Activated naive CD4-positive, alpha-beta T cell treated with anti-CD3 and anti-CD28 coated beads for 36 hours (primary cell): Measurements from ENCODE around the gene FBXL2. TPM values are rescaled to one million over a fixed set of nuclear protein-coding genes. Genes with fewer than 3 reads are reported as not detected.
A peak's percentile ranks its signal among the peaks of the same experiment; 100 is the strongest.
"Not testable (repeated sequence)": the region's sequence is repeated elsewhere in the genome, so short reads cannot be mapped to it uniquely, and the experiment has no call there.

ENCODE experiments used
- CTCF ChIA-PET: fragments of 350-600 bp; sonication (Branson Sonifier 250); formaldehyde crosslinking; loops from one replicate; lab custom pipeline; 2021; ENCODE audit warnings: antibody characterized with exemption; lab: Charles Lee
- DNase-seq: peaks from one replicate; pipeline ENCODE4 v3.0.0-alpha.2; 2020
- H3K27ac Mint-ChIP-seq: one replicate; pipeline ENCODE4 v1.8.0; 2021; ENCODE audit warnings: mild to moderate bottlenecking, mixed read lengths
- H3K27me3 Mint-ChIP-seq: one replicate; pipeline ENCODE4 v1.8.0; 2021; ENCODE audit warnings: low read depth, mixed read lengths
- H3K36me3 Mint-ChIP-seq: one replicate; pipeline ENCODE4 v1.8.0; 2021; ENCODE audit warnings: low read depth, mixed read lengths
- H3K4me1 Mint-ChIP-seq: one replicate; pipeline ENCODE4 v1.8.0; 2021; ENCODE audit warnings: low read depth, mixed read lengths
- H3K4me3 Mint-ChIP-seq: one replicate; pipeline ENCODE4 v1.8.0; 2021; ENCODE audit warnings: mild to moderate bottlenecking, moderate library complexity, mixed read lengths
- H3K9me3 Mint-ChIP-seq: one replicate; pipeline ENCODE4 v1.8.0; 2021; ENCODE audit warnings: mixed read lengths
- intact Hi-C: fragments of 100-400 bp; cut with micrococcal nuclease; formaldehyde crosslinking; loops from one replicate; pipeline ENCODE4 v1.15.1; 2023
- total RNA-seq, 2 experiments: library from RNA; stranded (reverse); gene quantifications; one replicate each; pipeline ENCODE4 v1.2.3, GENCODE V29; 2021

The FBXL2 gene
- total RNA-seq, 2 experiments from 2014 or later = not detected

DNA sequence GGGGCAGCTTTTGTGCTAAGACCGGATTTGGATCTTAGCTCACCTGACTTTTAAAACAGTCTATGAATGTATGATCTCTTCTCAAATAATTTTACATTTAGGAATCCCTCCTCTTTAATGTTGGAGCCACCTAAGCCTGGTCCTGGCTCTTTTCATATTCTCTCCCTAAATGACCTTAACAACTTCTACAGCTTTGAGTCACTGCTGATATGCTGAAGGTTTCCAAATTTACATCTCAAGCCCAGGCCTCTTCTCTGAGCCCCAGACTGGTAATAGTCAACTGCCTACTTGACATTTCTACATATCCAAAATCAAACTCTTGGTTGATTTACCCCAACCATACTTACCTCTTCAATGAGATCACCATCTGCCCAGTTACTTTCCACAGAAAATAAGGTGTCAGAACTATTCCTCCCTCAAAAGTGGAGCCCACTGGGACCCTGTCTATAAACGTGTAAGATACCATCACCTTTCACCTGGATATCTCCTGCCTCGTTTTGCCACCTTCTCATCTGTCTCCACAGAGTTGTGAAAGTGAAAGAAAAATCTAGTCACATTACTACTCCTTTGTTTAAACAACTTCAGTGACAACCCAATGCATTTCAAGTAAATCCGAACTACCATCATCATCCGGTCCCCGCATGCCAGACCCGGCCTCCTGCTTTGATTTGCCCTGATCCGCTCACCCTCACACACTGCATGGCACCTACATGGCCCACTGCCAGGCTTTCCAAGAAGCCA is 114.2 kb downstream of the FBXL2 start:
- intact Hi-C loops = no loop called here
- H3K9me3 Mint-ChIP-seq = no peaks in the 10 kb centered on the region
- H3K36me3 Mint-ChIP-seq = peaks cover 38% of the 10 kb centered on the region

DNA sequence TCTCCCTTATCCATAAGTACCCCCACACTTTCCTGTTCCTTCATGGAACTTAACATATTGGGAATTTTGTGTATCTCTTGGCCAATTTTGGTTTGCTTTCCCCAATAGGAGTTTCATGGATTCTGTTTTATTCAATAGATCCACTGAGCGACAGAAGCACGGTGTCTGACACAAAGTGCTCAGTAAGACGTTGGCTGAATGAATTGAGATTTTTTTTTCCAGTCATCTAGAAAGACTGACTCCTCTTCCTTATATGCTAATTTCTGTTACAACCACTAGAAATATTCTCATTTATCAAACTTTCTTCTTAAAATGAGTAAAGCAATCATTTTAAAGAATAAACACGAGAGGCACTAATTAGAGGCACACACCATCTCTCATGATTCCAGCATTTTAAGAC is 114.9 kb downstream of the FBXL2 start:
- Mint-ChIP-seq H3K36me3 (peaks cover 39% of the 10 kb centered on the region), H3K4me1 (peaks cover 11% of the 10 kb centered on the region), H3K9me3 (no peaks in the 10 kb centered on the region), H3K27me3 (no peaks in the 10 kb centered on the region), H3K4me3 (no peak overlapping the region), H3K27ac (peak overlapping the region; percentile 59)
- intact Hi-C loops = no loop called here
- DNase-seq = no peak
- CTCF ChIA-PET = no interaction called here

More for the DNA sequence above, 114.2 kb downstream of the FBXL2 start:
- H3K27ac Mint-ChIP-seq = peak overlapping the region; percentile 59
- no peak for DNase-seq
- CTCF ChIA-PET = interaction anchor here (0.5 to 3.1 kb wide), 2 partner anchors 10 to 18 kb away, joined by 3 to 9 read pairs; no protein-coding TSS in a partner anchor
- H3K4me3 Mint-ChIP-seq = no peak overlapping the region
- H3K4me1 Mint-ChIP-seq = peaks cover 12% of the 10 kb centered on the region
- no peaks in the 10 kb centered on the region for H3K27me3 Mint-ChIP-seq

DNA sequence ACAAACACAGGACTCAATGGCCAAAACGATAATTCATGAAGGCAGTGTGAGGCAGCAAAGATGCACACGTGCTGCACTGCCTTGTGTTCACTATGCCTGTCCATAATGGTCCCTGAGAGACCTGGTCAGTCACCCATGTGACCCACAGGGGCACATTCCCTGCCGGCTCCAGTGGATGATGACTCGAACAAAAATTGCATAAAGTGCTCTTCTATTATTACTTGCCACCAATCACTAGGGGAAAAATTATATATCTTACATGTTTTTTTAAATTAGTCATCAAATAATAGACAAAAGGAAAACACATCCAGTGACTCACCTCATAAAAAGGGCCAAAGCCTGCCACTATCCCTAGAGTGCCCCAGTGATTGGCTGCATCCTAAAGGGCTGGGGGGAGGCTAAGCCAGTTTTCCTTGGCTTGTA is 115.5 kb downstream of the FBXL2 start:
- intact Hi-C loops = no loop called here
- peaks cover 11% of the 10 kb centered on the region for H3K4me1 Mint-ChIP-seq
- peak overlapping the region; percentile 59 for H3K27ac Mint-ChIP-seq
- H3K36me3 Mint-ChIP-seq = peaks cover 37% of the 10 kb centered on the region
- CTCF ChIA-PET = no interaction called here
- no peaks in the 10 kb centered on the region for H3K27me3 Mint-ChIP-seq
- H3K9me3 Mint-ChIP-seq = no peaks in the 10 kb centered on the region
- no peak overlapping the region for H3K4me3 Mint-ChIP-seq
- no peak for DNase-seq

DNA sequence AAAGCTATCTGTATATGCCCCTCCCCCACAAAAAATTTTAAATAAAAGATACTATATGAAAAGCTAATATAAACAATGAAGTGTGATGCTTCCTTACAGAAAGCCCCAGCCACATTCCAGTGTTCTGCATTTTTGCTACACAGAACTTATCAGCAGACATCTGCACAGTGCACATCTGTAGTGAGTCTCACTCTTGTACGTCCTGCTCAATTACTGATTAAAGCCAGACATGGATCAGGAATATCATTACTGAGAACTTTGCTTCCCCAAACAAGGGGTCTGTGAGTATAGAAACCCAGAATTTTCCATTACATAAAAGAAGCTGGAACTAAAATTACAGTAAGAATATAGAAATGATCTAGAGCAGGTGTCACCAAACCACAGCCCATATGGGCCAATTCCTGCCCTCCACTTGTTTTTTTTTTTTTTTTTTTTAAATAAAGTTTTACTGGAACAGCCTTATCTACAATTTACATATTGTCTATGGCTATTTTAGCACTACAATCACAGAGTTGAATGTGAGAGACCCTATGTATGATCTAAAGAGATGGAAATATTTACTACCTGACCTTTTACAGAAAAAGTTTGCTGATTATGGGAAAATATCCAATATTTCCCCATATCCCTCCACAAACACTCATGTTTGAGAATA is 117.3 kb downstream of the FBXL2 start:
- no peak for DNase-seq
- peaks cover 11% of the 10 kb centered on the region for H3K4me1 Mint-ChIP-seq
- peaks cover 42% of the 10 kb centered on the region for H3K36me3 Mint-ChIP-seq
- no peaks in the 10 kb centered on the region for H3K9me3 Mint-ChIP-seq
- H3K27ac Mint-ChIP-seq = no peak overlapping the region
- intact Hi-C loops = no loop called here
- no peaks in the 10 kb centered on the region for H3K27me3 Mint-ChIP-seq
- CTCF ChIA-PET = interaction anchor here (0.7 kb wide), 2 partner anchors 21 to 263 kb away, joined by 3 to 4 read pairs; no protein-coding TSS in a partner anchor
- no peak overlapping the region for H3K4me3 Mint-ChIP-seq

DNA sequence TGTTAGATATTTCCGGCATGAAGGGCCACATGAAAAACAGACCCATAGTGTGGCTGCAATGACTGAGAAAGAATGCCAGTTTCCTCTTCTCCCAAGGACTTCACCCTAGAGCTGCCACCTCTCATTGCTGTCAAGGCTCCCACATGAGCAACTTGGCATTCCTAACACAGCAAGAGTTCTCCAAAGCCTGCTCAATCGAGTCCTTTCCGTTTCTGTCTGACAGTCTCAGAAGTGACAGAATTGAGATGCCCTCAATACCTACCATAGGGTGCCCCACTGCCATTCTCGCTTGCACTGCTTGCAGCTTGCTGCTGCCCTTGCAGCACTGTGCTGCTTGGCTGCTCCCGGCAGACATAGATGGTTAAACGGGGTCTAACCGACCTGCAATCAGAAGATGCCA is 118.7 kb downstream of the FBXL2 start:
- Mint-ChIP-seq H3K27ac (no peak overlapping the region), H3K4me3 (no peak overlapping the region), H3K4me1 (peaks cover 11% of the 10 kb centered on the region), H3K36me3 (peaks cover 42% of the 10 kb centered on the region), H3K27me3 (no peaks in the 10 kb centered on the region), H3K9me3 (no peaks in the 10 kb centered on the region)
- CTCF ChIA-PET = interaction anchor here (0.6 kb wide), 1 partner anchor 44 kb away, joined by 4 read pairs; the partner anchor contains the start of gene UBP1
- intact Hi-C loops = no loop called here
- DNase-seq = no peak

DNA sequence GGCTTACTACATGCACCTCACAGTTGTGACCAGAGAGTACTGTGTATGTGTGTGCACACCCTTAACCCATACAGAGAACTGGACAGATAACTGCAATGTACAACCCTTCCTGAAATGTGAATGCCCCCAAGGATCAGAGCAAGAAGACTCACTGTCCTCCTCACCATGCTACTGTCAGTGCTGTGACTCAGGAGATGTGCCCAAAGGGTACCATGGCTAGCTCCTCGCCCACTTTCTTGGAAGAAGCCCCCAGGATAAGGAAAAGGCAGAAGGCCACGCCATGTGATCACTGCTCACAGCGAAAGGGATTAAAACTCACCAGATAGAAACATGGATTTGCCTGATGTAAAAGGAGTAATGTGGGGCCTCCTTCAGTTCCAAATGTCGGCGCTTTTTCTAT is 121.2 kb downstream of the FBXL2 start:
- intact Hi-C loops = no loop called here
- no peak for DNase-seq
- H3K4me1 Mint-ChIP-seq = no peaks in the 10 kb centered on the region
- CTCF ChIA-PET = interaction anchor here (0.9 kb wide), 1 partner anchor 26 kb away, joined by 4 read pairs; no protein-coding TSS in a partner anchor
- H3K27me3 Mint-ChIP-seq = no peaks in the 10 kb centered on the region
- no peak overlapping the region for H3K4me3 Mint-ChIP-seq
- H3K36me3 Mint-ChIP-seq = peaks cover 41% of the 10 kb centered on the region
- no peak overlapping the region for H3K27ac Mint-ChIP-seq
- H3K9me3 Mint-ChIP-seq = no peaks in the 10 kb centered on the region

DNA sequence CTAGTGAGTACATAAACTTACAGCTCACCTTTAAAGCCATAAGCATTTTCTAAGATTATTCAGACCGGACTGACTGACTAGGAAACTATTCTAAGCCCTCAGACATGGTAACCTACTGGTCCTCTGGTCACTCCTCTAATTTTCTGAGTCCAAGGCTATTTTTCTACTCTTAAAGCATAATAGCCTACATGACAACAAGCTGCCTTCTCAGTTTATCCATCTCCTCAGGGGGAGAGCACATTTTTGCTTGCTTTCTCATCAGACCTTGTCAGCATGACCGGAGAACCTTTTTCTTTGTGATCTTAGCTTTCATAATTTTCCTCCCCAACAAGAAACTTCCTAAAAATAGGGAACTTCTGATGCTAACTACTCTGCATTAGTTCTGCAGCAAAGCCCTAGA is 124.5 kb downstream of the FBXL2 start:
- Mint-ChIP-seq H3K4me3 (no peak overlapping the region), H3K36me3 (peaks cover 35% of the 10 kb centered on the region), H3K27me3 (no peaks in the 10 kb centered on the region), H3K9me3 (no peaks in the 10 kb centered on the region), H3K4me1 (no peaks in the 10 kb centered on the region), H3K27ac (no peak overlapping the region)
- no peak for DNase-seq
- intact Hi-C loops = no loop called here
- CTCF ChIA-PET = interaction anchor here (0.6 to 1.3 kb wide), 3 partner anchors 19 to 272 kb away, joined by 3 to 4 read pairs (median 3); no protein-coding TSS in a partner anchor

DNA sequence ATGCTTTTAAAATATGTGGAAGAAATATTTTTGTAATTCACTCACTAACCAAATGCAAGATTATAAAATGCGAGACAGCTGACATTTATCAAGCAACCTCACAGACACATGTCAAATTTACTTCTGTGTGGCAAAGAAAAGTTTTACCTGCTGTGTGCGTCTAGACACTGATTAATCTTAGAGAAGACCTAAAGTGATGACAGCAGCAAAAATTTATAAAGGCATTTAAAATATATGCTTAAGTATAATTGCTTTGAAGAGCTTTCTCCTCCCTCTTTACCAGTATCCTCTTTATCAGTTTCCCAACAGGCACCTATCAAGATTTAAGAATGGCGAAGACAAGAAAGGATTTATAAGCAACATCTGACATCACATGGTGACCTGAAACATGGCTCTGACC is 125.7 kb downstream of the FBXL2 start:
- no peaks in the 10 kb centered on the region for H3K9me3 Mint-ChIP-seq
- CTCF ChIA-PET = interaction anchor here (0.6 kb wide), 1 partner anchor 102 kb away, joined by 3 read pairs; no protein-coding TSS in a partner anchor
- intact Hi-C loops = no loop called here
- H3K4me1 Mint-ChIP-seq = no peaks in the 10 kb centered on the region
- peaks cover 36% of the 10 kb centered on the region for H3K36me3 Mint-ChIP-seq
- H3K27ac Mint-ChIP-seq = no peak overlapping the region
- no peak for DNase-seq
- H3K27me3 Mint-ChIP-seq = no peaks in the 10 kb centered on the region
- no peak overlapping the region for H3K4me3 Mint-ChIP-seq

DNA sequence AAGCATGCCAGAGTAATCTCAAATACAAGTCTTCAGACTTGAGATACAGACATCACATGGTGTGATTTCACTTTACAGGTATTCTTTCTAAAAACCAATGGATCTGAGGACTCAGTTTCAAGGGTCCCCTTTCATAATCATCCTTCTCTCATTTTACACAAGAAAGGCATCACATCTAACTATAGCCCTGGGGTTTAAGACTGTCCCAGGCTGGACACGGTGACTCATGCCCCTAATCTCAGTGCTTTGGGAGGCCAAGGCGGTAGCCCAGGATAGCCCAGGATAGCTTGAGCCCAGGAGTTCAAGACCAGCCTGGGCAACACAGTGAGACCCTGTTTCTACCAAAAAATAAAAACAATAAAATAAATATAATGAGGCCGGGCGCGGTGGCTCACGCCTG is 126.5 kb downstream of the FBXL2 start:
- intact Hi-C loops = no loop called here
- CTCF ChIA-PET = interaction anchor here (0.6 kb wide), 1 partner anchor 103 kb away, joined by 3 read pairs; no protein-coding TSS in a partner anchor
- H3K4me1 Mint-ChIP-seq = no peaks in the 10 kb centered on the region

DNA sequence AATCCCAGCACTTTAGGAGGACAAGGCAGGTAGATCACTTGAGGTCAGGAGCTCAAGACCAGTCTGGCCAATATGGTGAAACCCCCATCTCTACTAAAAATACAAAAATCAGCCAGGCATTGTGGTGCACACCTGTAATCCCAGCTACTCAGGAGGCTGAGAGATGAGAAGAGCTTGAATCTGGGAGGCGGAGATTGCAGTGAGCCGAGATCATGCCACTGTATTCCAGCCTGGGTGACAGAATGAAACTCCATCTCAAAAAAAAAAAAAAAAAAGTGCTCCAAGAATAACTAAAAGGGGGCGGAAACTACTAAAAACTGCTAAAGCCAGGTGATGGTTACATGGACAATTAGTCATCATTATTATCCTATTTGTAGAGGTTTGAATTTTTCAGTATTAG is 133.6 kb downstream of the FBXL2 start:
- H3K27me3 Mint-ChIP-seq, H3K27ac Mint-ChIP-seq, H3K4me1 Mint-ChIP-seq, H3K4me3 Mint-ChIP-seq, H3K9me3 Mint-ChIP-seq, intact Hi-C loops, CTCF ChIA-PET, DNase-seq: not testable (repeated sequence)
- peaks cover 35% of the 10 kb centered on the region for H3K36me3 Mint-ChIP-seq

More for the DNA sequence above, 126.5 kb downstream of the FBXL2 start:
- Mint-ChIP-seq H3K27me3 (no peaks in the 10 kb centered on the region), H3K27ac (no peak overlapping the region), H3K9me3 (no peaks in the 10 kb centered on the region), H3K4me3 (no peak overlapping the region), H3K36me3 (peaks cover 35% of the 10 kb centered on the region)
- no peak for DNase-seq

DNA sequence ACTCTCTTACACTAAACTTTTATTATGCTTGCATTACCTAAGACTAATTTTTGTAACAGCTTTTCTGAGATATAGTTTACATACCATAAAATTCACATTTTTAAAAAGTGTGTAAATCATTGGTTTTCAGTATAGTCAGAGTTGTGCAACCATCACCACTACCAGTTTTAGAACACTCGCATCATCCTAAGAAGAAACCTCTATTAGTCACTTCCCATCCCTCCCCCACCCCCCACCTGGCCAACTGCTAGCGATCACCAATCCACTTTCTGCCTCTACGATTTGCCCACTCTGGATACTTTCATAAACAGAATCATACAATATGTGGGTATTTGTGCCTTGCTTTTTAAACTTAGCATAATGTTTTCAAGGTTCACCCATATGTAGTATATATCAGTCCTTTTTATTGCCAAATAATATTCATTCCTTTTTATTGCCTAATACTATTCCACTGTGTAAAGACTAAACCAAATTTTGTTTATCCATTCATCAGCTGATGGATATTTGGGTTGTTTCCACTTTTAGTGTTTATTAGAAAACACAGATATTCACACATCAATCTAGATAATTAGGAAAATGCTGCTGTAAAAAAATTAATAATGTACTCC is 139.9 kb downstream of the FBXL2 start:
- peak; percentile 61 for DNase-seq
- Mint-ChIP-seq H3K27me3 (no peaks in the 10 kb centered on the region), H3K27ac (peak overlapping the region; percentile 70), H3K4me3 (no peak overlapping the region), H3K4me1 (peaks cover 17% of the 10 kb centered on the region), H3K9me3 (no peaks in the 10 kb centered on the region), H3K36me3 (peaks cover 36% of the 10 kb centered on the region)
- intact Hi-C loops = loop anchor here (1.0 kb wide), 1 partner anchor 23 kb away; the partner anchor contains the start of gene UBP1
- CTCF ChIA-PET = no interaction called here

DNA sequence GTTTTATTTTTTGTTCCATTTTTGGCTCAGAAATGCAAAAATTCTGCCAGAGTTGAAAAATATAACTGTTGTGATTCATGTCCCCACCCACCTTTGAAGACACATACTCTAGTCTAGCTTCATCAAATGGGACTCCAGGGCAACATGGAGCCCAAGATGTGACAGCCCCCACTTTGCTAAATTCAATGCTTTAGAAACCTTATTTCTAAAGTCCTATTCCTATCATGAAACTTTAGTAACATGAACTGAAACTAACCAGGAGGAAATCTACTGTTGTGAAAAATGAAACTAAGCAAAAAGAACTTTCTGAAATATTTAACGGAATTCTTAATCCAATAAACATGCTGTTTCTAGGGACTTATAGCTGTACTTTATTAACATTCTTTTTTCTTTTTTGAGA is 142.7 kb downstream of the FBXL2 start:
- Mint-ChIP-seq H3K4me1 (peaks cover 17% of the 10 kb centered on the region), H3K9me3 (no peaks in the 10 kb centered on the region), H3K36me3 (peaks cover 45% of the 10 kb centered on the region), H3K4me3 (no peak overlapping the region), H3K27me3 (no peaks in the 10 kb centered on the region), H3K27ac (no peak overlapping the region)
- intact Hi-C loops = no loop called here
- no peak for DNase-seq
- CTCF ChIA-PET = interaction anchor here (0.7 kb wide), 1 partner anchor 14 kb away, joined by 4 read pairs; no protein-coding TSS in a partner anchor
